Keratinocyte (primary cell): ENCODE data around the gene PRKCD. TPM values are rescaled to one million over a fixed set of nuclear protein-coding genes. Genes with fewer than 3 reads are reported as not detected.

Source experiments
- DNase-seq: peaks from one replicate; pipeline ENCODE4 v3.0.0-alpha.2; 2011; ENCODE audit warnings: low read depth, missing footprints, low spot score
- FAIRE-seq: peaks from 2 replicates; lab custom pipeline; 2011; peaks lifted over from hg19 to GRCh38; lab: Jason Lieb, UNC
- H2AFZ ChIP-seq: 2 replicates; pipeline ENCODE4 v1.6.0; 2012; ENCODE audit warnings: low read length, control low read depth, inconsistent platforms; ENCODE audit not compliant: control insufficient read depth
- H3K27ac ChIP-seq: 2 replicates; pipeline ENCODE4 v1.5.1; 2011; ENCODE audit warnings: low read length; ENCODE audit not compliant: control insufficient read depth, insufficient read depth
- H3K27me3 ChIP-seq: 3 replicates; pipeline ENCODE4 v1.6.0; 2011; ENCODE audit warnings: low read length; ENCODE audit not compliant: control insufficient read depth, insufficient read depth; ENCODE audit errors: extremely low read depth
- H3K36me3 ChIP-seq, 2 experiments: 2 replicates in 1 of 2; 3 replicates in 1 of 2; pipeline ENCODE4 v1.5.1; 2011; ENCODE audit warnings: low read length in 2 of 2, mild to moderate bottlenecking in 1 of 2; ENCODE audit not compliant: control insufficient read depth in 2 of 2, insufficient read depth in 2 of 2; ENCODE audit errors: extremely low read depth in 1 of 2
- H3K4me1 ChIP-seq: 3 replicates; pipeline ENCODE4 v1.5.1; 2011; ENCODE audit warnings: low read length; ENCODE audit not compliant: control insufficient read depth, insufficient read depth; ENCODE audit errors: extremely low read depth
- H3K4me2 ChIP-seq: 3 replicates; pipeline ENCODE4 v1.6.0; 2011; ENCODE audit warnings: low read depth, low read length; ENCODE audit not compliant: control insufficient read depth, insufficient read depth; ENCODE audit errors: extremely low read depth
- H3K4me3 ChIP-seq, 3 experiments: fragments of 200-600 bp in 1 of 3; sonication (generic) in 1 of 3; 2 replicates in 2 of 3; 3 replicates in 1 of 3; pipeline ENCODE4 v1.5.1; 2011 to 2016; ENCODE audit warnings: low read length in 3 of 3, mild to moderate bottlenecking in 3 of 3, control low read depth in 2 of 3, inconsistent platforms in 1 of 3, low read depth in 1 of 3, mixed read lengths in 1 of 3, mixed run types in 1 of 3, moderate library complexity in 1 of 3; ENCODE audit not compliant: control insufficient read depth in 2 of 3, insufficient read depth in 2 of 3; ENCODE audit errors: extremely low read depth in 1 of 3
- H3K79me2 ChIP-seq: 2 replicates; pipeline ENCODE4 v1.6.0; 2012; ENCODE audit warnings: low read length; ENCODE audit not compliant: control insufficient read depth, insufficient read depth
- H3K9ac ChIP-seq: 3 replicates; pipeline ENCODE4 v1.6.0; 2011; ENCODE audit warnings: low read length; ENCODE audit not compliant: control insufficient read depth, insufficient read depth; ENCODE audit errors: extremely low read depth
- H3K9me1 ChIP-seq: 3 replicates; pipeline ENCODE4 v1.6.0; 2011; ENCODE audit warnings: low read length; ENCODE audit not compliant: control insufficient read depth, insufficient read depth; ENCODE audit errors: extremely low read depth
- H3K9me3 ChIP-seq: 2 replicates; pipeline ENCODE4 v1.5.1; 2012; ENCODE audit warnings: low read depth, low read length; ENCODE audit not compliant: control insufficient read depth
- H4K20me1 ChIP-seq: 3 replicates; pipeline ENCODE4 v1.6.0; 2011; ENCODE audit warnings: low read length; ENCODE audit not compliant: control insufficient read depth, insufficient read depth; ENCODE audit errors: extremely low read depth
- CTCF ChIP-seq, 3 experiments: IDR thresholded peaks in 1 of 3; conservative IDR thresholded peaks in 1 of 3; optimal IDR thresholded peaks in 1 of 3; 2 replicates in 2 of 3; 3 replicates in 1 of 3; pipeline versions ENCODE3 to v1.5.1; 2011; ENCODE audit warnings: low read length in 3 of 3, mild to moderate bottlenecking in 3 of 3, moderate library complexity in 2 of 3, control low read depth in 1 of 3, inconsistent platforms in 1 of 3; ENCODE audit not compliant: insufficient read depth in 2 of 3; ENCODE audit errors: extremely low read depth in 1 of 3
- EZH2 ChIP-seq: IDR thresholded peaks from one replicate; pipeline ENCODE4 v1.6.1; 2012; ENCODE audit warnings: inconsistent platforms, mild to moderate bottlenecking, low read length, moderate library complexity
- dilution Hi-C: fragments of 300-500 bp; cut with MboI; formaldehyde crosslinking; loops from one replicate; pipeline ENCODE4 v1.7.0; 2020; ENCODE audit warnings: low sequenced_read_pairs; ENCODE audit not compliant: extremely low pct_ligation_motif_present
- polyA plus RNA-seq, 5 experiments: library from polyadenylated mRNA; depleted of rRNA in 3 of 5; stranded (reverse) in 3 of 5; stranded (forward) in 1 of 5; unstranded in 1 of 5; fragments of >200 nt; gene quantifications; 1 replicate in 1 of 5; 2 replicates in 3 of 5; 3 replicates in 1 of 5; pipeline versions ENCODE4 v1.2.1 to v1.2.3, GENCODE V29; 2011 to 2012; ENCODE audit warnings: missing spikeins in 2 of 5, low read depth in 1 of 5, low replicate concordance in 1 of 5

Gene PRKCD
- polyA plus RNA-seq, 1 donor (not counting 4 experiments of a cell fraction or from before 2014, with no cell fraction given): 25.1 TPM

GRCh38 chr3:53163444-53164387 lies 2.7 kb downstream of the PRKCD start:
- H4K20me1 ChIP-seq: peaks cover 10% of the 10 kb centered on the region
- H3K79me2 ChIP-seq: peaks cover 28% of the 10 kb centered on the region
- H2AFZ ChIP-seq: no peak overlapping the region
- H3K9ac ChIP-seq: no peak overlapping the region
- peaks cover 19% of the 10 kb centered on the region for H3K4me1 ChIP-seq
- H3K9me1 ChIP-seq: peaks cover 2% of the 10 kb centered on the region
- H3K9me3 ChIP-seq: no peaks in the 10 kb centered on the region
- H3K4me3 ChIP-seq: peak overlapping the region in 1 of 3 experiments; percentile 52
- peaks cover 13% of the 10 kb centered on the region for H3K27me3 ChIP-seq
- TF ChIP-seq EZH2: no peak
- TF ChIP-seq CTCF (optimal IDR thresholded peaks at IDR 0.05 in 1 of 3, IDR thresholded peaks at IDR 0.05 in 1 of 3, conservative IDR thresholded peaks at IDR 0.05 in 1 of 3; ENCODE audit: extremely low read depth in 1 of 3, insufficient read depth in 2 of 3, low read length in 3 of 3): no peak
- H3K36me3 ChIP-seq: no peaks in the 10 kb centered on the region
- DNase-seq: no peak
- FAIRE-seq: no peak
- peak overlapping the region; percentile 97 for H3K4me2 ChIP-seq
- no peak overlapping the region for H3K27ac ChIP-seq
- dilution Hi-C loops: no loop called here

- dilution Hi-C loops: no loop called here
- FAIRE-seq: no peak
Measured at GRCh38 chr3:53164911-53165310, 3.9 kb downstream of the PRKCD start.

More at GRCh38 chr3:53164911-53165310, 3.9 kb downstream of the PRKCD start:
- Histone ChIP-seq H3K4me2 (peak overlapping the region; percentile 2), H3K4me1 (peaks cover 19% of the 10 kb centered on the region), H4K20me1 (peaks cover 9% of the 10 kb centered on the region), H2AFZ (no peak overlapping the region), H3K27ac (no peak overlapping the region), H3K27me3 (peaks cover 4% of the 10 kb centered on the region), H3K9me1 (peaks cover 2% of the 10 kb centered on the region), H3K36me3 (no peaks in the 10 kb centered on the region), H3K9ac (no peak overlapping the region), H3K9me3 (no peaks in the 10 kb centered on the region), H3K4me3 (no peak overlapping the region), H3K79me2 (peaks cover 30% of the 10 kb centered on the region)
- DNase-seq: no peak
- TF ChIP-seq CTCF (optimal IDR thresholded peaks at IDR 0.05 in 1 of 3, IDR thresholded peaks at IDR 0.05 in 1 of 3, conservative IDR thresholded peaks at IDR 0.05 in 1 of 3; ENCODE audit: extremely low read depth in 1 of 3, insufficient read depth in 2 of 3, low read length in 3 of 3): no peak
